Heart right ventricle (tissue), 16 donors: ENCODE data around the gene MCIDAS. TPM values are rescaled to one million over a fixed set of nuclear protein-coding genes. Genes with fewer than 3 reads are reported as not detected.

Experiments
- ATAC-seq, 8 donors: fragments of 200-7000 bp; cut with Tn5 transposase; one replicate each; pipeline ENCODE4 v1.9.1; 2020; ENCODE audit warnings: mild to moderate bottlenecking in 8 of 8, moderate library complexity in 8 of 8, moderate number of reproducible peaks in 1 of 8
- DNase-seq, 2 donors: peaks; one replicate each; pipeline ENCODE4 v3.0.0-alpha.2; 2020
- H3K27ac ChIP-seq, 10 donors: fragments of 200-600 bp; sonication (generic) in 2 of 10; one replicate each; pipeline versions ENCODE4 v1.5.0 to v1.8.0; 2020 to 2022; ENCODE audit warnings: mild to moderate bottlenecking in 3 of 10
- H3K27me3 ChIP-seq, 7 donors: fragments of 200-600 bp; one replicate each; pipeline ENCODE4 v1.8.0; 2021 to 2022; ENCODE audit warnings: mild to moderate bottlenecking in 2 of 7
- H3K36me3 ChIP-seq, 9 donors: fragments of 200-600 bp; sonication (generic) in 1 of 9; one replicate each; pipeline versions ENCODE4 v1.5.0 to v1.8.0; 2020 to 2022; ENCODE audit warnings: mild to moderate bottlenecking in 2 of 9
- H3K4me1 ChIP-seq, 9 donors: fragments of 200-600 bp; sonication (generic) in 1 of 9; one replicate each; pipeline versions ENCODE4 v1.5.0 to v1.8.0; 2020 to 2022; ENCODE audit warnings: mild to moderate bottlenecking in 4 of 9
- H3K4me3 ChIP-seq, 10 donors: fragments of 200-600 bp; sonication (generic) in 2 of 10; one replicate each; pipeline versions ENCODE4 v1.5.0 to v1.8.0; 2020 to 2022; ENCODE audit warnings: mild to moderate bottlenecking in 7 of 10, moderate library complexity in 2 of 10
- H3K9me3 ChIP-seq, 11 donors: fragments of 200-600 bp in 10 of 11; sonication (generic) in 2 of 11; one replicate each; pipeline versions ENCODE4 v1.5.0 to v1.8.0; 2013 to 2022; ENCODE audit warnings: mild to moderate bottlenecking in 2 of 11, control low read depth in 1 of 11, moderate library complexity in 1 of 11
- CTCF ChIP-seq, 9 donors: fragments of 200-600 bp; sonication (generic) in 2 of 9; IDR thresholded peaks; one replicate each; pipeline versions ENCODE4 v1.5.0 to v1.8.0; 2021 to 2022; ENCODE audit warnings: antibody characterized with exemption in 9 of 9, mild to moderate bottlenecking in 5 of 9, moderate library complexity in 1 of 9
- whole genome bisulfite sequencing, 2 donors: extraction: QIAGEN DNeasy Blood & Tissue Kit; methylation state at CpG; one replicate each; pipeline ENCODE4 v1.1.7; 2013; ENCODE audit warnings: inconsistent platforms in 1 of 2; 5-methylcytosine and 5-hydroxymethylcytosine counted together
- intact Hi-C, 10 donors: fragments of 100-400 bp; cut with DNase I; formaldehyde crosslinking; loops; one replicate each; pipeline versions ENCODE4 v1.11.1 to v1.14.2; 2022
- polyA plus RNA-seq, 2 donors: library from polyadenylated mRNA; stranded (reverse); fragments of 200-250 nt; gene quantifications; one replicate each; pipeline ENCODE4 v1.2.3, GENCODE V29; 2013
- total RNA-seq, 10 donors: library from RNA; stranded (reverse); fragmentation: NEBNext Ultra II Directional in 3 of 10; extraction: Animal tissue kit (Norgen Biotek cat#: 25700) in 3 of 10; gene quantifications; one replicate each; pipeline versions ENCODE4 v1.2.1 to v1.2.4, GENCODE V29; 2021 to 2023
- donor health status: Arrhythmogenic right ventricular cardiomyopathy.
- donor health status: ischemic (EF 13 %, LVEDD 7.1; RV severe dilation, severe dysfunction).
- donor health status: healthy with polysubstance abuse.
- donor health status: DM: no; HTN: yes; CAD: no.
- donor health status: DM: no; HTN: no; CAD: no.
- donor health status: ischemic (EF 25% LVEDD 6.9; RV normal size, moderate dysfunction).
- donor health status: ischemic (EF 25% LVEDD 5.7; RV mildly dilated, moderate dysfunction).
- donor health status: healthy.
- donor health status: DM: yes; HTN: yes; CAD: no.
- donor health status: Ischemic cardiomyopathy.
- donor health status: ischemic (EF 35%, LVEDD 5.7; RV mildly dilated, moderate dysfunction).
- donor health status: nonischemic (EF 11% LVEDD 7.7; RV severe dilation, severe dysfunction).
- donor health status: DM: yes; HTN: yes; CAD: no.
- donor health status: PGD.
- donor health status: ischemic (EF 29% LVEDD 5.4; RV normal size, mild dysfunction).
- donor health status: nonischemic (EF 23%, LVEDD 6.1; RV moderate dilation, normal function).

The MCIDAS gene
- total and polyA plus RNA-seq, 12 donors: not detected

- no peak for TF ChIP-seq CTCF (IDR thresholded peaks at IDR 0.05)
- ATAC-seq: no peak
- 87 to 91% methylated on average over 1 of the region's 1 CpG for WGBS, 2 donors
- Histone ChIP-seq H3K4me3 (no peak overlapping the region), H3K4me1 (no peaks in the 10 kb centered on the region), H3K27me3 (peaks cover 0 to 3% (median 0%) of the 10 kb centered on the region in 7 donors), H3K36me3 (peaks cover 0 to 15% (median 7%) of the 10 kb centered on the region in 9 donors), H3K9me3 (peaks cover 0 to 20% (median 11%) of the 10 kb centered on the region in 11 donors), H3K27ac (no peak overlapping the region)
- DNase-seq: no peak
- intact Hi-C loops: no loop called here
Measured at GRCh38 chr5:55250064-55250463, 22.9 kb upstream of the MCIDAS start.

GRCh38 chr5:55241746-55242145 is 14.6 kb upstream of the MCIDAS start:
- no peak for TF ChIP-seq CTCF (IDR thresholded peaks at IDR 0.05)
- no peak overlapping the region for H3K4me3 ChIP-seq
- intact Hi-C loops: no loop called here
- no peak for ATAC-seq
- H3K4me1 ChIP-seq: no peaks in the 10 kb centered on the region
- 57 to 64% methylated on average over 4 of the region's 4 CpGs for WGBS, 2 donors
- peaks cover 0 to 67% (median 55%) of the 10 kb centered on the region in 7 donors for H3K27me3 ChIP-seq
- H3K36me3 ChIP-seq: no peaks in the 10 kb centered on the region
- no peak for DNase-seq
- no peak overlapping the region for H3K27ac ChIP-seq
- no peaks in the 10 kb centered on the region for H3K9me3 ChIP-seq

- no peak overlapping the region for H3K4me3 ChIP-seq
- no peak for ATAC-seq
- H3K4me1 ChIP-seq: peaks cover 6 to 30% (median 29%) of the 10 kb centered on the region in 9 donors
- no peaks in the 10 kb centered on the region for H3K9me3 ChIP-seq
- no peaks in the 10 kb centered on the region for H3K36me3 ChIP-seq
- no peak for DNase-seq
- peaks cover 9 to 96% (median 86%) of the 10 kb centered on the region in 7 donors for H3K27me3 ChIP-seq
- TF ChIP-seq CTCF (IDR thresholded peaks at IDR 0.05): no peak
- WGBS, 2 donors: 77 to 84% methylated on average over 10 of the region's 10 CpGs
- intact Hi-C loops: no loop called here
- H3K27ac ChIP-seq: no peak overlapping the region
Measured at GRCh38 chr5:55236800-55237199, 9.7 kb upstream of the MCIDAS start.

GRCh38 chr5:55234121-55234700 is 7.1 kb upstream of the MCIDAS start:
- intact Hi-C loops: loop anchor here in 4 of 10 donors (5.0 kb wide), 2 partner anchors 57 to 62 kb away; partner anchors contain the start of gene CDC20B (in 1 of the 4)
- H3K36me3 ChIP-seq: no peaks in the 10 kb centered on the region
- peak overlapping the region; percentile 44 to 71 (median 52) for H3K4me3 ChIP-seq
- DNase-seq: peak in 1 of 2 donors; percentile 8
- peaks cover 26 to 99% (median 92%) of the 10 kb centered on the region in 7 donors for H3K27me3 ChIP-seq
- no peak for TF ChIP-seq CTCF (IDR thresholded peaks at IDR 0.05)
- H3K27ac ChIP-seq: no peak overlapping the region
- WGBS, 2 donors: 12% methylated on average over 31 of the region's 31 CpGs
- no peaks in the 10 kb centered on the region for H3K9me3 ChIP-seq
- H3K4me1 ChIP-seq: peaks cover 6 to 42% (median 38%) of the 10 kb centered on the region in 9 donors
- ATAC-seq: peak in 3 of 8 donors; percentile 8 to 19 (median 16)
